NB4 (cell line): ENCODE data around the gene SAMD4A.

ENCODE experiments used
- DNase-seq: peaks from one replicate; pipeline ENCODE4 v3.0.0; 2010; ENCODE audit warnings: low read depth
- H3K4me3 ChIP-seq: one replicate; pipeline ENCODE4 v1.5.1; 2011; ENCODE audit warnings: mild to moderate bottlenecking, low read depth, low read length, moderate library complexity
- MYC ChIP-seq: IDR thresholded peaks from 2 replicates; pipeline ENCODE4 v1.6.1; 2011; ENCODE audit warnings: low read depth, low read length
- POLR2A ChIP-seq: IDR thresholded peaks from 2 replicates; pipeline ENCODE4 v1.6.1; 2011; ENCODE audit warnings: mild to moderate bottlenecking; ENCODE audit not compliant: insufficient read length; ENCODE audit errors: extremely low read depth
- TF ChIP-seq, protein P1 (sequence below): IDR thresholded peaks from one replicate; pipeline ENCODE4 v1.5.1; 2012; ENCODE audit warnings: low read depth, low read length
- TF ChIP-seq, protein P2 (sequence below): IDR thresholded peaks from 2 replicates; pipeline ENCODE4 v1.6.1; 2011; ENCODE audit warnings: low read depth, low read length

SAMD4A gene

DNA sequence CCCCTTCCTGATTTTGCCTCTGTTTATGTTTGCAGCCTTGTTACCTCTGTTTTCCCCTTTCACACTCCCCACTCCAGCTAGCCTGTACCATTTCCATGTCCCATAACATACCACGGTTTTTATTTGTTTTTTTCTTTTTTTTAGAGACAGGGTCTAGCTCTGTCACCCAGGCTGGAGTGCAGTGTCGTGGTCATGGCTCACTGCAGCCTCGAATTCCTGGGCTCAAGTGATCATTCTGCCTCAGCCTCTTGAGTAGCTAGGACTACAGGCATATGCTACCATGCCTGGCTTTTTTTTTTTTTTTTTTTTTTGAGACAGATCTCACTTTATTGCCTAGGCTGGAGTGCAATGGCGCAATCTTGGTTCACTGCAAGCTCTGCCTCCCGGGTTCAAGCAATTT is 18.4 kb upstream of the SAMD4A start:
- no peak overlapping the region for H3K4me3 ChIP-seq
- no peak for TF ChIP-seq POLR2A
- TF ChIP-seq MYC: no peak
- TF ChIP-seq, protein P1, sequence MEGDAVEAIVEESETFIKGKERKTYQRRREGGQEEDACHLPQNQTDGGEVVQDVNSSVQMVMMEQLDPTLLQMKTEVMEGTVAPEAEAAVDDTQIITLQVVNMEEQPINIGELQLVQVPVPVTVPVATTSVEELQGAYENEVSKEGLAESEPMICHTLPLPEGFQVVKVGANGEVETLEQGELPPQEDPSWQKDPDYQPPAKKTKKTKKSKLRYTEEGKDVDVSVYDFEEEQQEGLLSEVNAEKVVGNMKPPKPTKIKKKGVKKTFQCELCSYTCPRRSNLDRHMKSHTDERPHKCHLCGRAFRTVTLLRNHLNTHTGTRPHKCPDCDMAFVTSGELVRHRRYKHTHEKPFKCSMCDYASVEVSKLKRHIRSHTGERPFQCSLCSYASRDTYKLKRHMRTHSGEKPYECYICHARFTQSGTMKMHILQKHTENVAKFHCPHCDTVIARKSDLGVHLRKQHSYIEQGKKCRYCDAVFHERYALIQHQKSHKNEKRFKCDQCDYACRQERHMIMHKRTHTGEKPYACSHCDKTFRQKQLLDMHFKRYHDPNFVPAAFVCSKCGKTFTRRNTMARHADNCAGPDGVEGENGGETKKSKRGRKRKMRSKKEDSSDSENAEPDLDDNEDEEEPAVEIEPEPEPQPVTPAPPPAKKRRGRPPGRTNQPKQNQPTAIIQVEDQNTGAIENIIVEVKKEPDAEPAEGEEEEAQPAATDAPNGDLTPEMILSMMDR: no peak
- no peak for DNase-seq

DNA sequence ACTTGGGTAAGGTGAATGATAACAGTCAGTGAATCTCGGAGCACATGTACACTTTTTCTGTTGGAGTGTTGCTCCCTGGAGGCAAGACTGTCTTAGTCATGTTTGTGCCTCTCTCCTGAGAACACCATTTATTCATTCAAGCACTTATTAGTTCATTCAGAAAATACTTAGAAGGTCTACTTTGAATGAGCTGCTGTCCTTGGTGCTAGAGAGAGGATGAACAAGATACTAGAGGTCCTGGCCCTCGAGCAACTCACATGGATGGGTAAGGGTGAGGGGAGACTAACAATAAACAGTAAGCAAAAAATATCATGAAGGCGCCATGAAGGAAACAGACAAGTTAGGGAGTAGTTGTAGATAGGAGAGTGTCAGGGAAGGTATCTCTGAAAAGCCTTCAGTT is 17.1 kb upstream of the SAMD4A start:
- peak; percentile 11 for DNase-seq
- TF ChIP-seq, protein P1: no peak
- no peak for TF ChIP-seq POLR2A
- TF ChIP-seq, protein P2, sequence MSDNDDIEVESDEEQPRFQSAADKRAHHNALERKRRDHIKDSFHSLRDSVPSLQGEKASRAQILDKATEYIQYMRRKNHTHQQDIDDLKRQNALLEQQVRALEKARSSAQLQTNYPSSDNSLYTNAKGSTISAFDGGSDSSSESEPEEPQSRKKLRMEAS: no peak
- no peak for TF ChIP-seq MYC
- no peak overlapping the region for H3K4me3 ChIP-seq

DNA sequence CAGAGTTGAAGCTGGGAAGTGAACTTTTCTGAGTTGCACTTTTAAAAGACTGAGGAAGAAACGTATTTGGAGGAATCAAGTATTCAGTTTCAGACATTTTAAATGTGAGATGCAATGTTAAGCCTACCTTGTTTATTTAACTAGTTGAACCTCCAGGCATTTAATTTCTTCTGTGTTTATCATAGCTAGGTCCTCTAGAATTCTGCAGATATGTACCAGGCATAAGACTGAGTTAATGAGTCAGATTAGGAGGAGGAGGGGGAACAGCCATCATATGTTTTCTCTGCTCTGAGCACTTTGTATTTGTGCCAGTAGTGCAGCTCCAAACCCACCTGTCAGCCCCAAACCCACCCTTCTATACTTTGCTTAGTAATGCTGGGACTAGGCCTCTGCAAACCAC is 16.4 kb upstream of the SAMD4A start:
- no peak for DNase-seq
- no peak overlapping the region for H3K4me3 ChIP-seq
- TF ChIP-seq, protein P2: no peak
- TF ChIP-seq POLR2A (no peak), MYC (no peak)
- TF ChIP-seq, protein P1: no peak

DNA sequence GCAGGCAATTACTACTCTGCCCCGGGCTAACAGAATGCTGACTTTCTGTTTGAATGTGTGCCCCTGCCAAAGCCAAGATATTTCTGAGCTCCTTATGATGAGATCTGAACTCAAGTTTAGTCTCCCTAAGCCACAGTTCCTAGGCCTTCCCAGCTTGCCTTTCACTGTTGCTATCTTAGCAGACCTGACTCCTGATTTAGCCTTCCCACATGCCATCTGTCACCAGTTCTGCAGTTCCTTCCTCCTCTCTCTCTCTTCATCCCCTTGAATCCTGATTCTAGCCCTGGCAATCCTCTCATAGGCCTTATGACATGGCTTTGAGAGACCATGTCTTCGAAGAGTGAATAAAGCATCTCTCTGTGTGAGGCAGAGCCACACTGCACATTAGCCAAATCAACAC is 12.5 kb upstream of the SAMD4A start:
- H3K4me3 ChIP-seq: no peak overlapping the region
- no peak for DNase-seq
- TF ChIP-seq MYC (no peak), POLR2A (no peak)
- TF ChIP-seq, protein P2: no peak
- TF ChIP-seq, protein P1: no peak

DNA sequence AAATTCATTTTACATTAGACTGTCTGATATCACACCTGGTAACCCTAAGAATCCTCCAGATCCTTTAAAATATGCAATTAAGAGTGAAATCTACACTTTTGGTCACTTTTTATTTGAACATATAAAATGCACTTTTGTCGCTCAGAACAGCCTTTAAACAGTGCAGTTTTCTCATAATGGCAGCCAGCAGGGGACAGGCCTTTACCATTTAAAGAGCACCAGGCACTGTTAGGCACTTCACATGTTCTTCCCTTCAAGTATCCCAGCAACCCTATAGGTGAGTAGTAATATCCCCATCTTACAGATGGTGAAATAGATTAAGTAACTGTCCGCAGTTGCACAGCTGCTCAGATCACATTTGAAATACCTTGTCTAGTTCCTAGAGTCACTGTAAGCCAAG is 11.3 kb upstream of the SAMD4A start:
- TF ChIP-seq MYC: no peak
- no peak for TF ChIP-seq POLR2A
- TF ChIP-seq, protein P1: no peak
- TF ChIP-seq, protein P2: no peak
- no peak for DNase-seq
- H3K4me3 ChIP-seq: no peak overlapping the region

- peak; percentile 9 for DNase-seq
- H3K4me3 ChIP-seq: no peak overlapping the region
- TF ChIP-seq MYC (no peak), POLR2A (no peak)
- TF ChIP-seq, protein P1: no peak
- TF ChIP-seq, protein P2: no peak
Measured at GRCh38 chr14:54556535-54556934, 10.4 kb upstream of the SAMD4A start.
